ENCODE data around the gene CCS.

GRCh38 chr11:66636411-66636810 is 43.4 kb downstream of the CCS start:
- no peak for TF ChIP-seq CTCF (IDR thresholded peaks at IDR 0.05; ENCODE audit: low read depth, low read length, poor library complexity, severe bottlenecking)
- TF ChIP-seq EZH2phosphoT487 (IDR thresholded peaks at IDR 0.05; ENCODE audit: borderline replicate concordance, low read length): no peak
